ENCODE measurements around the gene ERMAP. TPM values are rescaled to one million over a fixed set of nuclear protein-coding genes. Genes with fewer than 3 reads are reported as not detected.
"Not testable (repeated sequence)": the region's sequence is repeated elsewhere in the genome, so short reads cannot be mapped to it uniquely, and the experiment has no call there.

ERMAP gene
- total RNA-seq, 1 donor from 2014 or later: 22.8 TPM

- no peak for DNase-seq (ENCODE audit: low spot score)
These were observed 9.8 kb upstream of the ERMAP start for GRCh38 chr1:42807056-42807668.

DNA sequence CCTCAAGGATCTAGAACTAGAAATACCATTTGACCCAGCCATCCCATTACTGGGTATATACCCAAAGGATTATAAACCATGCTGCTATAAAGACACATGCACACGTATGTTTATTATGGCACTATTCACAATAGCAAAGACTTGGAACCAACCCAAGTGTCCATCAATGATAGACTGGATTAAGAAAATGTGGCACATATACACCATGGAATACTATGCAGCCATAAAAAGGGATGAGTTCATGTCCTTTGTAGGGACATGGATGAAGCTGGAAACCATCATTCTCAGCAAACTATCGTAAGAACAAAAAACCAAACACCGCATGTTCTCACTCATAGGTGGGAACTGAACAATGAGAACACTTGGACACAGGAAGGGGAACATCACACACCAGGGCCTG, 2.1 kb upstream of the ERMAP start:
- not testable (repeated sequence) for DNase-seq (ENCODE audit: low spot score)

GRCh38 chr1:42815941-42816584, 859 bp upstream of the ERMAP start:
- DNase-seq (ENCODE audit: low spot score): no peak

DNA sequence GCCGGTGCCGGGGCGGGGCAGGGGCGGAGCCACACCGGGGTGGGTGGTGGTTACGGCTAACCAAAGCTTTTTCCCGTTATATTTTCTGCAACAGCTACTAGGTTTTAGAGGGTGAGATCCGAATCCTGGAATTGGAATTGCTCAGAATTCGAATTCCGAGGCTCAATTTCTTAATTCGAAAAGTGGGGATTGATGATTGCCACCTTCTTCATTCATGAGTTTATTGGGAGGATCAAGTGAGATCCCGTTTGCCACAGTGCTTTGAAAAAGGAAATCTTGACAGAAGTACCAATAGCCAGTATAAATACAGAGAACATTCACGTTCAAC, 482 bp downstream of the ERMAP start:
- no peak for DNase-seq (ENCODE audit: low spot score)

GRCh38 chr1:42817976-42818375, 1.1 kb downstream of the ERMAP start:
- DNase-seq (ENCODE audit: low spot score): no peak

- no peak for DNase-seq (ENCODE audit: low spot score)
These were observed 3.9 kb downstream of the ERMAP start for GRCh38 chr1:42820813-42821212.

DNA sequence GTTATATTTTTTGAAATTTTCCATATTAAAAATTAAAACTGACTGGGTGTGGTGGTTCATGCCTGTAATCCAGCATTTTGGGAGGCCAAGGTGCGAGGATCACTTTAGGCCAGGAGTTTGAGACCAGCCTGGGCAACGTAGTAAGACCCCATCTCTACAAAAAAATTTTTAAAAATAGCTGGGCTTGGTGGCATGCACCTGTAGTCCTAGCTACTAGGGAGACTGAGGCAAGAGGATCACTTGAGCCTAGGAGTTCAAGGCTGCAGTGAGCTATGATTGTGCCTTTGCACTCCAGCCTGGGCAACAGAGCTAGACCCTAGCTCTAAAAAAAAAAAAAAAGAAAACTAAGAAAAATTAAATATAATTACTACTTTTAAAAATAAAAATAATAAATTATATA, 4.8 kb downstream of the ERMAP start:
- DNase-seq (ENCODE audit: low spot score): no peak

- no peak for DNase-seq (ENCODE audit: low spot score)
These were observed 6.0 kb downstream of the ERMAP start for GRCh38 chr1:42822800-42823392.

GRCh38 chr1:42824481-42825035, 7.6 kb downstream of the ERMAP start:
- DNase-seq (ENCODE audit: low spot score): no peak

- DNase-seq (ENCODE audit: low spot score): no peak
These were observed 8.3 kb downstream of the ERMAP start for GRCh38 chr1:42825036-42825851.

DNA sequence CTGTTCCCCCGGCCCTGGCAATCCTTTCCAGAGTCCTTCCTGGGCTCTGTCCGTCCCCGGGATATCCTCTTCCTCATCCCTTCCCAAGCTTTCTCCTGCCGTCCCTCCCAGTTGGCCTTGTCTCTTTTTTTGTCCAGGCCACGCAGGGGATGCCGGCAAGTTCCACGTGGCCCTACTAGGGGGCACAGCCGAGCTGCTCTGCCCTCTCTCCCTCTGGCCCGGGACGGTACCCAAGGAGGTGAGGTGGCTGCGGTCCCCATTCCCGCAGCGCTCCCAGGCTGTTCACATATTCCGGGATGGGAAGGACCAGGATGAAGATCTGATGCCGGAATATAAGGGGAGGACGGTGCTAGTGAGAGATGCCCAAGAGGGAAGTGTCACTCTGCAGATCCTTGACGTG, 13.7 kb downstream of the ERMAP start:
- DNase-seq (ENCODE audit: low spot score): no peak

DNA sequence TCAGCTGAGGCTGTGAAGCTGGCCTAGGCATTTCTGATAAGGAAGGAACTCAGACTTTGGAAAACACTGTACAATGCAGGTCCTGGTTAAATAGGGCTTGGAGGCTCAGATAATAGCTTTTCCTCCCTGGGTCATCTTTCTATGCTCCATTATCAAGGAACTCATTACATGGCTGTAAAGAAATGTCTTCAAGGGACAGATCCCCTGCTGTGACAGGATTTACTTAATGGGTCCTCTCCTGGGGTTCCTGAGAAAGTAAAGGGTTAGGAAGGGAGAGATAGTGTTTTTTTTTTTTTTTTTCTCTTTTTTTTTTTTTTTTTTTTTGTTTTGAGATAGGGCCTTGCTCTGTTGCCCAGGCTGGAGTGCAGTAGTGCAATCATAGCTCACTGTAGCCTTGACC, 14.4 kb downstream of the ERMAP start:
- no peak for DNase-seq (ENCODE audit: low spot score)

- DNase-seq (ENCODE audit: low spot score): no peak
These were observed 15.8 kb downstream of the ERMAP start for GRCh38 chr1:42832641-42833240.

DNA sequence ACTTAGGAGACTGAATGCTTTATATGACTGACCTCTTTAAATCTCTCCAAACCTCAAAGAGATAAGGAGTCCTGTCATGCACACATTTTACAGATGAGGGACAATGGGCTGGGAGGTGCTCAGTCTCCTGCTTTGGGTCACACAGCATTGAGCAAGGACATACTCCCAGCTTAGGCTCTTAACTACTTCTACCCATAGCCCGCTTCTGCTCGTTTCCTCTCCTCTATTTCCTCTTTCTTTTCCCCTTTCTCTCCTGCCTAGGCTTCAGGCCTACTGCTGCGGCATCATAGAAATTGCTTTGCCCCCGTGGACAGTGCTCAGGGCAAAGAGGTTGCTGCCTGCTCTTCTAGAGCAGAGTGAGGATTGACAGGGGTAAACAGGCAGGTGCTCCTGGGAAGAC, 17.1 kb downstream of the ERMAP start:
- DNase-seq (ENCODE audit: low spot score): no peak

GRCh38 chr1:42834803-42835202, 17.9 kb downstream of the ERMAP start:
- no peak for DNase-seq (ENCODE audit: low spot score)

GRCh38 chr1:42835422-42835821, 18.5 kb downstream of the ERMAP start:
- DNase-seq (ENCODE audit: low spot score): no peak

DNA sequence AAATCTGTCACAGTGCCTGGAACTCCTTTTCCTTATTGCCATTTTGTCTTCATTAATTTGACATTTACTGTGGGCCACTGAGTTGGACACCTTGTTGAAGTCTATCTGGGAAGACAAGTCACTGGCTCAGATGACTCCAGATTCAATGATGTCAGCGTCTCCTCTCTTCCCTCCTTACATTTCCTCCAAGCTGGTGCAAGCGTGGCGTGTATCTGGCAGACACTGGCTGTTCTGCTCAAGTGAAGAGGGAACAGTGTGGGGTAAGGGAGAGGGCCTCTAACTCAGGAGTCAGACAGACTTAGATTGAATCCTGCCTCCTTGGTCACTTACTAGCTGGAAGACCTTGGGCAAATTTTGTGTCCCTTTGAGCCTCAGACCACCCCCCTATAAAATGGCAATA, 20.8 kb downstream of the ERMAP start:
- DNase-seq (ENCODE audit: low spot score): no peak

GRCh38 chr1:42838482-42839190, 21.7 kb downstream of the ERMAP start:
- no peak for DNase-seq (ENCODE audit: low spot score)

- DNase-seq (ENCODE audit: low spot score): no peak
These were observed 24.1 kb downstream of the ERMAP start for GRCh38 chr1:42841010-42841409.

DNA sequence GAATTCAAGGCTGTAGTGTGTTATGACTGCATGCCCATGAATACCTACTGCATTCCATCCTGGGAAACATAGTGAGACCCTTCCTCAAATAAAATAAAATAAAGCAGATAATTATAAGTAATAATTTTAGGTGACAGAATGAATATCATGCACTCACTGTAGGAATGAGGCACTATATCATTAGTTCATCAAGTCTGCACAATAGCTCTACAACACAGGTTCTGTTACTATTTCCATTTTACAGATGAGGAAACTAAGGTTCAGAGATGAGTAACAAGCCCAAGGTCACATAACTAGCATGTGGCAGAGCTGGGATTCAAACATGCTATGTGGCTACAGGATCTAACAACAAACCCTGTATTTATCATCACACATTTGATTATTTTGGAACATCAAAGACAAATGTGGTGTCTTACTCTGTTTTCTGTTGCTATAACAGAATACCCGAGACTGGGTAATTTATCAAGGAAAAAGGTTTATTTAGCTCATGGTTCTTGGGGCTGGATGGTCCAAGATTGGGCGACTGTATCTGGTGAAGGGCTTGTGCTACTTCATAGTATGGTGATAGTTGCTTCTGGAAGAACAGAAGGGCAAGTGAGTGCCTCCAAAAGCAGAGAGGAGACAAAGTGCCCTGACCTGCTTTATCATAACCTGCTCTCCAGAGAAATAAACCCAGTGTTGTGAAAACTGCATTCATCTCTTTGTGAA, 24.7 kb downstream of the ERMAP start:
- no peak for DNase-seq (ENCODE audit: low spot score)

All from ureter (tissue), 1 donor.